Osteocyte (in vitro differentiated cells): ENCODE data around the gene PTPRJ. TPM values are rescaled to one million over a fixed set of nuclear protein-coding genes. Genes with fewer than 3 reads are reported as not detected.
A peak's percentile ranks its signal among the peaks of the same experiment; 100 is the strongest.

Source experiments
- DNase-seq: peaks from one replicate; pipeline ENCODE4 v3.0.0; 2021; ENCODE audit warnings: mixed read lengths; ENCODE audit not compliant: unreplicated experiment; ENCODE audit errors: extremely low spot score
- H3K27ac Mint-ChIP-seq: one replicate; pipeline ENCODE4 v1.8.0; 2021; ENCODE audit warnings: mild to moderate bottlenecking, mixed read lengths; ENCODE audit not compliant: unreplicated experiment
- H3K27me3 Mint-ChIP-seq: one replicate; pipeline ENCODE4 v1.8.0; 2021; ENCODE audit warnings: mixed read lengths; ENCODE audit not compliant: unreplicated experiment
- H3K36me3 Mint-ChIP-seq: one replicate; pipeline ENCODE4 v1.8.0; 2021; ENCODE audit warnings: mixed read lengths; ENCODE audit not compliant: unreplicated experiment
- H3K4me1 Mint-ChIP-seq: one replicate; pipeline ENCODE4 v1.8.0; 2021; ENCODE audit warnings: mixed read lengths; ENCODE audit not compliant: unreplicated experiment
- H3K4me3 Mint-ChIP-seq: one replicate; pipeline ENCODE4 v1.8.0; 2021; ENCODE audit warnings: mild to moderate bottlenecking, moderate library complexity, mixed read lengths; ENCODE audit not compliant: unreplicated experiment
- H3K9me3 Mint-ChIP-seq: one replicate; pipeline ENCODE4 v1.8.0; 2021; ENCODE audit warnings: mixed read lengths; ENCODE audit not compliant: unreplicated experiment
- total RNA-seq: library from RNA; stranded (reverse); gene quantifications from 2 replicates; pipeline ENCODE4 v1.2.1, GENCODE V29; 2021
- TF ChIP-seq, protein P1 (sequence below): fragments of 200-600 bp; sonication (generic); IDR thresholded peaks from 2 replicates; pipeline ENCODE4 v1.5.0; 2021; ENCODE audit warnings: antibody characterized with exemption, mild to moderate bottlenecking, moderate library complexity

The PTPRJ gene
- total RNA-seq, 1 donor from 2014 or later: 16.6 TPM

DNA sequence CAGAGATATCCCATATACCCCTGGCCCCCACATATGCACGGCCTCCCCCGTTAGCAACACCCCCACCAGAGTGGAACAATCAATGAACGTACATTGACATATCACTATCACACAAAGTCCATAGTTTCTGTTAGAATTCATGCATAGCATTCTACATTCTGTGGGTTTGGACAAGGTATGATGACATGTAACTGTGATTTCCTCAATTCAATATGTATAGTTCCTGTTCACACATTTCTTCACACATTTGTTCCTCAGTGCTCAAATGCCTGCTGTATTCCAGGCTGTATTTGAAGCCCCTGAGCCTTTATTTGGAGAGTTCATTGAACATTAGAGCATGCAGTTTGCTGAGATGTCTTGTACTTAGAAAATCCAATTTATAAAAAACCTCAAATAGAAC, 69.9 kb downstream of the PTPRJ start:
- Mint-ChIP-seq H3K27me3 (no peaks in the 10 kb centered on the region), H3K27ac (no peak overlapping the region), H3K4me1 (peaks cover 38% of the 10 kb centered on the region), H3K4me3 (no peak overlapping the region), H3K36me3 (no peaks in the 10 kb centered on the region), H3K9me3 (no peaks in the 10 kb centered on the region)
- DNase-seq: no peak
- TF ChIP-seq, protein P1, sequence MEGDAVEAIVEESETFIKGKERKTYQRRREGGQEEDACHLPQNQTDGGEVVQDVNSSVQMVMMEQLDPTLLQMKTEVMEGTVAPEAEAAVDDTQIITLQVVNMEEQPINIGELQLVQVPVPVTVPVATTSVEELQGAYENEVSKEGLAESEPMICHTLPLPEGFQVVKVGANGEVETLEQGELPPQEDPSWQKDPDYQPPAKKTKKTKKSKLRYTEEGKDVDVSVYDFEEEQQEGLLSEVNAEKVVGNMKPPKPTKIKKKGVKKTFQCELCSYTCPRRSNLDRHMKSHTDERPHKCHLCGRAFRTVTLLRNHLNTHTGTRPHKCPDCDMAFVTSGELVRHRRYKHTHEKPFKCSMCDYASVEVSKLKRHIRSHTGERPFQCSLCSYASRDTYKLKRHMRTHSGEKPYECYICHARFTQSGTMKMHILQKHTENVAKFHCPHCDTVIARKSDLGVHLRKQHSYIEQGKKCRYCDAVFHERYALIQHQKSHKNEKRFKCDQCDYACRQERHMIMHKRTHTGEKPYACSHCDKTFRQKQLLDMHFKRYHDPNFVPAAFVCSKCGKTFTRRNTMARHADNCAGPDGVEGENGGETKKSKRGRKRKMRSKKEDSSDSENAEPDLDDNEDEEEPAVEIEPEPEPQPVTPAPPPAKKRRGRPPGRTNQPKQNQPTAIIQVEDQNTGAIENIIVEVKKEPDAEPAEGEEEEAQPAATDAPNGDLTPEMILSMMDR: no peak

- H3K4me3 Mint-ChIP-seq: no peak overlapping the region
- no peaks in the 10 kb centered on the region for H3K9me3 Mint-ChIP-seq
- no peak for DNase-seq
- H3K27ac Mint-ChIP-seq: no peak overlapping the region
- TF ChIP-seq, protein P1: no peak
- H3K36me3 Mint-ChIP-seq: no peaks in the 10 kb centered on the region
- H3K4me1 Mint-ChIP-seq: peaks cover 48% of the 10 kb centered on the region
- H3K27me3 Mint-ChIP-seq: no peaks in the 10 kb centered on the region
These were observed 71.0 kb downstream of the PTPRJ start for GRCh38 chr11:48051217-48051830.

- TF ChIP-seq, protein P1: no peak
- H3K36me3 Mint-ChIP-seq: no peaks in the 10 kb centered on the region
- no peaks in the 10 kb centered on the region for H3K9me3 Mint-ChIP-seq
- no peak overlapping the region for H3K27ac Mint-ChIP-seq
- no peak for DNase-seq
- H3K4me1 Mint-ChIP-seq: peaks cover 44% of the 10 kb centered on the region
- no peaks in the 10 kb centered on the region for H3K27me3 Mint-ChIP-seq
- H3K4me3 Mint-ChIP-seq: no peak overlapping the region
These were observed 72.1 kb downstream of the PTPRJ start for GRCh38 chr11:48052183-48053044.

DNA sequence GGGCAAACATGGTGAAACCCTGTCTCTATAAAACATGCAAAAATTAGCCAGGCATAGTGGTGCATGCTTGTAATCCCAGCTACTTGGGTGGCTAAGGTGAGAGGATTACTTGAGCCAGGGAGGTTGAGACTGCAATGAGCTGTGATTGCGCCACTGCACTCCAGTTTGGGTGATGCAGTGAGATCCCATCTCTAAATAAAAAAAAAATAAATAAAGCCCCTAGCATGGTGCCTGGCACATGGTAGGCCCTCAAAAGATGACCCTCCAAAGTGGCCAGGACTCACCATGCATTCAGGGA, 74.6 kb downstream of the PTPRJ start:
- Mint-ChIP-seq H3K4me1 (peaks cover 28% of the 10 kb centered on the region), H3K36me3 (no peaks in the 10 kb centered on the region), H3K4me3 (no peak overlapping the region), H3K9me3 (no peaks in the 10 kb centered on the region), H3K27me3 (no peaks in the 10 kb centered on the region), H3K27ac (no peak overlapping the region)
- TF ChIP-seq, protein P1: no peak
- DNase-seq: no peak

GRCh38 chr11:48055292-48056132, 75.2 kb downstream of the PTPRJ start:
- Mint-ChIP-seq H3K36me3 (no peaks in the 10 kb centered on the region), H3K9me3 (no peaks in the 10 kb centered on the region), H3K27me3 (no peaks in the 10 kb centered on the region), H3K4me3 (no peak overlapping the region), H3K4me1 (peaks cover 28% of the 10 kb centered on the region), H3K27ac (peak overlapping the region; percentile 63)
- DNase-seq: no peak
- TF ChIP-seq, protein P1: no peak
